ENCODE data around the gene SUPT6H. TPM values are rescaled to one million over a fixed set of nuclear protein-coding genes. Genes with fewer than 3 reads are reported as not detected.
"Not testable (repeated sequence)": the region's sequence is repeated elsewhere in the genome, so short reads cannot be mapped to it uniquely, and the experiment has no call there.

Gene SUPT6H
- total RNA-seq, 1 donor from 2014 or later: 36.5 TPM

DNA sequence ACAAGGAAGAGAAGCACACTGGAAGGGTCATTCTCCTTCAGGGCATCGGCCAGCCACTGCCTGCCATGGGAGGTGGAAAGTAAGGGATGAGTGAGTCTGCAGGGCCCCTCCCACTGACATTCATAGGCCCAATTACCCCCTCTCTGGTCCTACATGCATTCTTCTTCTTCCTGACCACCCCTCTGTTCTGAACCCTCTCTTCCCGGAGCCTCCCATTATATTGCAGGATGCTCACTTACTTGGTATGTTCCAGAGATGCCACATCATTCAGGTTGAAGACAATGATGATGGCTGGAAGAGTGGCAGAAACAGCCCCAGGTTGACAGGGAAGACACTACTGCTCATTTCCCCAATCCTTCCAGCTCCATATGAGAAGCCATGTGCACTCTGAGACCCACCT is 53.2 kb downstream of the SUPT6H start:
- H3K4me1 ChIP-seq (ENCODE audit: control insufficient read depth in 3 of 3, insufficient read depth in 3 of 3, low read length in 3 of 3): peaks cover 28 to 43% (median 40%) of the 10 kb centered on the region in 3 donors
- no peak overlapping the region for H3K4me3 ChIP-seq (ENCODE audit: low read length in 3 of 3)
- H3K27ac ChIP-seq (ENCODE audit: low read depth, low read length): no peak overlapping the region
- H3K9me3 ChIP-seq (ENCODE audit: control insufficient read depth in 3 of 3, low read length in 3 of 3): no peaks in the 10 kb centered on the region
- no peak overlapping the region for H3K9ac ChIP-seq (ENCODE audit: low read depth in 1 of 3, low read length in 3 of 3)
- H3K27me3 ChIP-seq (ENCODE audit: control insufficient read depth in 3 of 3, insufficient read depth in 3 of 3, low read length in 3 of 3): peaks cover 6 to 50% (median 37%) of the 10 kb centered on the region in 3 donors
- H3K36me3 ChIP-seq (ENCODE audit: control insufficient read depth in 3 of 3, insufficient read depth in 3 of 3, low read length in 3 of 3): peaks cover 0 to 14% (median 2%) of the 10 kb centered on the region in 3 donors

DNA sequence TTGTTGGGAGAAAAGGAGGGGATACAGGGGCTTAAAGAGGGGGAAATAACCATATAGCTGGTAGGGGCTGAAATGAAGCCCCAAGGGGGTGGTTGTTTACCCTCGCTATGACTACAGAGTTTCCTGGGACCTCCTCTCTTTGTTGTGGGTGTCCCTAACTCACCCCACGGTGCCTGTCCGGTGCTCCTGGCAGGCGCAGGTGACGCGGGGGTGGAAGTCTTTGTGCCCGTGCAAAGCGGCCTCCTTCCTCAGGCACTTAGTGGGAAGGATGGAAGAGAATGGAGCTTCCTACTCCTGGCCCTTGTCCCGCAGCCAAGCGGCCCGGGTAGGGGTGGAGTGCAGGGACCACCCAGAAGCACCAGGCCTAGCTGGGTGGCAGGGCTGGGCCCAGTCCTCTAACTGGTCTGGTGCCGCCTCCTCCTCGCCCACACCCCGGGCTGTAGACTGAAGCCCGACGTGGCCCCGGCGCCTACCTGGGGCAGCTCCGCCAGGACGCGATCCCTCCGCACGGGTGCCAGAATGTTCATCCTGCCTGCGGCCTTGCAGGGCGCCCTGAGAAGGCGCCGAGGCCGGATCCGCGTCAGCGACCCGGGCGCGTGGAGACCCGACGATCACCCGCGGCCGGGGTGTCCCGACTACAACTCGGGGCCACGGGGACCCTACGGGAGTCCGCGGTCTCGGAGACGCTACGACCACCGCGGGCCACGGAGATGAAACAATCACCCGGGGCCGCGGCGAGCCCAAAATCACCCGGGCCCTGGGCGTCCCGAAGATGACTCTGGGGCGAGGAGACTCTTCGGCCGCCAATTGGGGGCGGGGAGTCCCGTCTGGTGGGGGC is 55.0 kb downstream of the SUPT6H start:
- Histone ChIP-seq H3K9ac (ENCODE audit: low read depth in 1 of 3, low read length in 3 of 3) (peak overlapping the region; percentile 72 to 76 (median 73)), H3K27me3 (ENCODE audit: control insufficient read depth in 3 of 3, insufficient read depth in 3 of 3, low read length in 3 of 3) (peaks cover 6 to 50% (median 37%) of the 10 kb centered on the region in 3 donors), H3K9me3 (ENCODE audit: control insufficient read depth in 3 of 3, low read length in 3 of 3) (no peaks in the 10 kb centered on the region), H3K27ac (ENCODE audit: low read depth, low read length) (peak overlapping the region; percentile 82), H3K36me3 (ENCODE audit: control insufficient read depth in 3 of 3, insufficient read depth in 3 of 3, low read length in 3 of 3) (peaks cover 6 to 19% (median 8%) of the 10 kb centered on the region in 3 donors), H3K4me3 (ENCODE audit: low read length in 3 of 3) (peak overlapping the region; percentile 56 to 69 (median 64)), H3K4me1 (ENCODE audit: control insufficient read depth in 3 of 3, insufficient read depth in 3 of 3, low read length in 3 of 3) (peaks cover 35 to 50% (median 47%) of the 10 kb centered on the region in 3 donors)

DNA sequence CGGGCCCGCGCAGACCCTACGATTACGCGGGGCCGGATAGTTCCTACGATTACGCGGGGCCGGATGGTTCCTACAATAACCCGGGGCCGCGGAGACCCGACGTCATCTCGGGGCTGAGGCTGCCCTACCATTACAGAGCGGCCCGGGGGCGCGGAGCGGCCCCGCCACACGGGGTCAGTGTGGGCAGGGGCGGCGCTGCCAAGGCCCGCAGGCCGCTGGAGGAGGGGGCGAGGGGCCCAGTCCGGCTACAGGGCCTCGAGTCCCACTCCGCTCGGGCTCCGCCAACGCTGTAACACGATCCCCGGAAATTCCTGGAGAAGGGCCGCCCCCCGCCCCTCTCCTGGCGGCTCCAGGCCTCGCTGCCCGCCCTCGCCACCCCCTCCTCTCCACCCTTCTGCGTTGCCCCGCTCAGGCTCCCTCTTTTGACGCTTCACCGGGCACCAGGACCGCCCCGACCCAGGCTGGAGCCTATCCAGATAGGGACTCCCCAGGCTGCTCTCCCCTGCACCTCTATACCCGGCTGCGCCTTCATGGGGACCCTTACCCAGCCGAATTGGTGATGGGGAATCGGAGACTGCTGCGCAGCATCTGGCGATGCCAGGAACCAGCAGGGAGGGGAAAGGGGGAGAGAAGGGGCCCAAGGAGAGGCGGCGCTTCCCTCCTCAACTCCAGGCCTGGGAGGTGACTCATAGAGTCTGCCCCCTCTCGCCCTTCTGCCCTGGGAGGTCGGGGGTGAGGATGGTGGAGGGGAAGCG is 55.8 kb downstream of the SUPT6H start, which contains the start of gene RAB34:
Gene RAB34, minus strand, starts transcription at position 291 of the 755 bp plus-strand sequence. CDS start 602 bp downstream, outside the sequence.
- Histone ChIP-seq H3K27me3 (ENCODE audit: control insufficient read depth in 3 of 3, insufficient read depth in 3 of 3, low read length in 3 of 3) (peaks cover 6 to 46% (median 32%) of the 10 kb centered on the region in 3 donors), H3K27ac (ENCODE audit: low read depth, low read length) (peak within 1 kb of the TSS; percentile 82), H3K9me3 (ENCODE audit: control insufficient read depth in 3 of 3, low read length in 3 of 3) (no peaks in the 10 kb centered on the region), H3K4me1 (ENCODE audit: control insufficient read depth in 3 of 3, insufficient read depth in 3 of 3, low read length in 3 of 3) (peaks cover 40 to 48% (median 45%) of the 10 kb centered on the region in 3 donors), H3K4me3 (ENCODE audit: low read length in 3 of 3) (peak within 1 kb of the TSS; percentile 56 to 69 (median 64)), H3K36me3 (ENCODE audit: control insufficient read depth in 3 of 3, insufficient read depth in 3 of 3, low read length in 3 of 3) (peaks cover 14 to 25% (median 14%) of the 10 kb centered on the region in 3 donors), H3K9ac (ENCODE audit: low read depth in 1 of 3, low read length in 3 of 3) (peak within 1 kb of the TSS; percentile 72 to 76 (median 73))

DNA sequence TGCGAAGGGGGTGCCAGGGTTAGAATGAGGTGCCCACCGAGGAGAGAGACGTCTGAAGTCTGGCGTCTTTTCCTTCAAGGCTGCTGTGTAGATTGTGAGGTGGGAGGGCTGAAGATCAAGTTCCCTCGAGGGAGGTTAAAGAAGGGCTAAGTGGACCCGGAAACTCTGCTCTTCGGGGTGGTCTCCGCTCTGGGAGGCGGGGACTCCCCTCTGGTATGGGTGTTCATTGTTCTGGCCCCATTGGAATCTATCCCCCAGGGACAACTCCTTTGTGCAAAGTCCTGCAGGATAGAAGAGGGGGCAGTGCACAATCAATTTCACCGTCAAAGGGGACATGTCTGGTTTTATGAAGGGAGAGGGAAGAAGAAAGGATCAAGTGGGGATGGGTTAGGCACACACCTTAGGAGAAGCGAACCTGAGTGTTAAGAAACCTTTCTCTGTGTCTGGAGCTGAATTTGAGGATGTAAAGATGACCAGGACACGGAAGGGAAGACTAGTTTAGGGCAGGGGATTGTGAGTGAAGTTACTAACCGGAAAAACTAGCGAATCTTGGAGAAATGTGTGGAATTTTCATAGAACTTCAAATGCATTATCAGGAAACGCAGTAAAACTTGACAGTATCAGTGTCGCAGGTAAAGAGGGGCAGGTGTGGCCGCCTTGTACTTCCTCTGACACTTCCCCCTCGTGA is 56.5 kb downstream of the SUPT6H start:
- Histone ChIP-seq H3K4me3 (ENCODE audit: low read length in 3 of 3) (peak overlapping the region; percentile 14 to 60 (median 43)), H3K36me3 (ENCODE audit: control insufficient read depth in 3 of 3, insufficient read depth in 3 of 3, low read length in 3 of 3) (peaks cover 20 to 32% (median 21%) of the 10 kb centered on the region in 3 donors), H3K27ac (ENCODE audit: low read depth, low read length) (peak overlapping the region; percentile 82), H3K9ac (ENCODE audit: low read depth in 1 of 3, low read length in 3 of 3) (peak overlapping the region in 2 of 3 donors; percentile 73), H3K4me1 (ENCODE audit: control insufficient read depth in 3 of 3, insufficient read depth in 3 of 3, low read length in 3 of 3) (peaks cover 44 to 49% (median 45%) of the 10 kb centered on the region in 3 donors), H3K9me3 (ENCODE audit: control insufficient read depth in 3 of 3, low read length in 3 of 3) (no peaks in the 10 kb centered on the region), H3K27me3 (ENCODE audit: control insufficient read depth in 3 of 3, insufficient read depth in 3 of 3, low read length in 3 of 3) (peaks cover 6 to 43% (median 29%) of the 10 kb centered on the region in 3 donors)

DNA sequence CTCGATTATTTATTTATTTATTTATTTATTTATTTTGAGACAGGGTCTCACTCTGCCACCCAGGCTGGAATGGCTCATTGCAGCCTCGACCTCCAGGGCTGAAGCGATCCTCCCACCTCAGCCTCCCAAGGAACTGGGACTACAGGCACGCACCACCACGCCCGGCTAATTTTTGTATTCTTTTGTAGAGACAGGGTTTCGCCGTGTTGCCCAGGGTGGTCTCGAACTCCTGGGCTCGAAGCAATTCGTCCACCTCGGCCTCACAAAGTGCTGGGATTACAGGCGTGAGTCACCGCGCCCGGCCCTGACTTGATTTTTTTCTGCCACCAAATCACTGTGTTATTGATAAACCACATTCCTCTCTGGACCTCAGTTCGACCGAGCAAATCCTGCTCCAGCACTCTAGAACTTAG is 57.0 kb downstream of the SUPT6H start:
- Histone ChIP-seq H3K27me3 (ENCODE audit: control insufficient read depth in 3 of 3, insufficient read depth in 3 of 3, low read length in 3 of 3) (peaks cover 6 to 41% (median 29%) of the 10 kb centered on the region in 3 donors), H3K9me3 (ENCODE audit: control insufficient read depth in 3 of 3, low read length in 3 of 3) (no peaks in the 10 kb centered on the region), H3K9ac (ENCODE audit: low read depth in 1 of 3, low read length in 3 of 3) (peak overlapping the region; percentile 75 to 95 (median 95)), H3K4me3 (ENCODE audit: low read length in 3 of 3) (peak overlapping the region; percentile 83 to 99 (median 99)), H3K4me1 (ENCODE audit: control insufficient read depth in 3 of 3, insufficient read depth in 3 of 3, low read length in 3 of 3) (peaks cover 44 to 49% (median 45%) of the 10 kb centered on the region in 3 donors), H3K27ac (ENCODE audit: low read depth, low read length) (peak overlapping the region; percentile 75), H3K36me3 (ENCODE audit: control insufficient read depth in 3 of 3, insufficient read depth in 3 of 3, low read length in 3 of 3) (peaks cover 25 to 36% (median 25%) of the 10 kb centered on the region in 3 donors)

DNA sequence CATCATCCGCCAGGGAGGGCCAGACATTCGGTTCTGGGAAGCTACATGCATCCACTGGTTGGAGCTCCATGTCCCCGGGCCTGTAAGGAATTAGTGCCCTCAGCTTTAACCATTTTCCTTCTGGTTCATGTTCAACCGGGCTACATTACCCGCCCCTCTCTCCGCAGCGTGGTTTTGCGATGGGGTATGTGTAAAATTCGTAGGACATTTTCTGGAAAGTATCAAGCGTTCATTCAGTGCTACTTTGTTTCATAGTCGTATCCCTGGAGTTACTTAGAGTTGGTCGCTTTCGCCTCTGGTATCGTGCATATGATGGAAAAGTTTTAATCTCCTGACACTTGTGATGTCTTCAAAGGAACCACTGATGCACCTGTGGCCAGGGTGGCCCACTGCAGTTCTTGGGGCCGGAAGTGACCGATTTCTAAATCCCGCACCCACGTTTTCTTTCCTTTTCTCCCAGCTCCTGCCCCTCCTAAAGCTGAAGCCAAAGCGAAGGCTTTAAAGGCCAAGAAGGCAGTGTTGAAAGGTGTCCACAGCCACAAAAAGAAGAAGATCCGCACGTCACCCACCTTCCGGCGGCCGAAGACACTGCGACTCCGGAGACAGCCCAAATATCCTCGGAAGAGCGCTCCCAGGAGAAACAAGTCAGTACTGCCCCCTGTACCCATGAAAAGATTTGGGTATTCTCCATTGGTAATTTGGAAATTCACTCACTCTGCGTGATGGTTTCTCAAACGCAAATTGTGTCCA is 58.4 kb downstream of the SUPT6H start:
- H3K4me1 ChIP-seq (ENCODE audit: control insufficient read depth in 3 of 3, insufficient read depth in 3 of 3, low read length in 3 of 3): peaks cover 47 to 55% (median 50%) of the 10 kb centered on the region in 3 donors
- H3K9ac ChIP-seq (ENCODE audit: low read depth in 1 of 3, low read length in 3 of 3): peak overlapping the region; percentile 91 to 95 (median 95)
- H3K36me3 ChIP-seq (ENCODE audit: control insufficient read depth in 3 of 3, insufficient read depth in 3 of 3, low read length in 3 of 3): peaks cover 31% of the 10 kb centered on the region in 3 donors
- H3K27me3 ChIP-seq (ENCODE audit: control insufficient read depth in 3 of 3, insufficient read depth in 3 of 3, low read length in 3 of 3): peaks cover 6 to 30% (median 21%) of the 10 kb centered on the region in 3 donors
- peak overlapping the region; percentile 83 to 99 (median 99) for H3K4me3 ChIP-seq (ENCODE audit: low read length in 3 of 3)
- H3K27ac ChIP-seq (ENCODE audit: low read depth, low read length): peak overlapping the region; percentile 75
- H3K9me3 ChIP-seq (ENCODE audit: control insufficient read depth in 3 of 3, low read length in 3 of 3): no peaks in the 10 kb centered on the region

DNA sequence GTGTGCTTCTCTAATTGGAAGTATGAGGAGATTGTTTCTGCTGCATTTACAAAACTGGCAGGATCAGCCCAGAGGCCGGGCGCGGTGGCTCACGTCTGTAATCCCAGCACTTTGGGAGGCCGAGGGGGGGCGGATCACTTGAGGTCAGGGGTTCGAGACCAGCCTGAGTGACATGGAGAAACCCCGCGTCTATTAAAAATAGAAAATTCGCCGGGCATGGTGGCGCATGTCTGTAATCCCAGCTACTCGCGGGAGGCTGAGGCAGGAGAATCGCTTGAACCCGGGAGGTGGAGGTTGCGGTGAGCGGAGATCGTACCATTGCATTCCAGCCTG is 59.0 kb downstream of the SUPT6H start:
- Histone ChIP-seq H3K4me1 (ENCODE audit: control insufficient read depth in 3 of 3, insufficient read depth in 3 of 3, low read length in 3 of 3) (peaks cover 51 to 61% (median 55%) of the 10 kb centered on the region in 3 donors), H3K4me3 (ENCODE audit: low read length in 3 of 3) (peak overlapping the region; percentile 83 to 99 (median 99)), H3K36me3 (ENCODE audit: control insufficient read depth in 3 of 3, insufficient read depth in 3 of 3, low read length in 3 of 3) (peaks cover 28 to 31% (median 31%) of the 10 kb centered on the region in 3 donors), H3K9ac (ENCODE audit: low read depth in 1 of 3, low read length in 3 of 3) (peak overlapping the region; percentile 91 to 95 (median 95)), H3K27me3 (ENCODE audit: control insufficient read depth in 3 of 3, insufficient read depth in 3 of 3, low read length in 3 of 3) (peaks cover 6 to 25% (median 19%) of the 10 kb centered on the region in 3 donors), H3K27ac (ENCODE audit: low read depth, low read length) (peak overlapping the region; percentile 75)
- not testable (repeated sequence) for H3K9me3 ChIP-seq (ENCODE audit: control insufficient read depth in 3 of 3, low read length in 3 of 3)

DNA sequence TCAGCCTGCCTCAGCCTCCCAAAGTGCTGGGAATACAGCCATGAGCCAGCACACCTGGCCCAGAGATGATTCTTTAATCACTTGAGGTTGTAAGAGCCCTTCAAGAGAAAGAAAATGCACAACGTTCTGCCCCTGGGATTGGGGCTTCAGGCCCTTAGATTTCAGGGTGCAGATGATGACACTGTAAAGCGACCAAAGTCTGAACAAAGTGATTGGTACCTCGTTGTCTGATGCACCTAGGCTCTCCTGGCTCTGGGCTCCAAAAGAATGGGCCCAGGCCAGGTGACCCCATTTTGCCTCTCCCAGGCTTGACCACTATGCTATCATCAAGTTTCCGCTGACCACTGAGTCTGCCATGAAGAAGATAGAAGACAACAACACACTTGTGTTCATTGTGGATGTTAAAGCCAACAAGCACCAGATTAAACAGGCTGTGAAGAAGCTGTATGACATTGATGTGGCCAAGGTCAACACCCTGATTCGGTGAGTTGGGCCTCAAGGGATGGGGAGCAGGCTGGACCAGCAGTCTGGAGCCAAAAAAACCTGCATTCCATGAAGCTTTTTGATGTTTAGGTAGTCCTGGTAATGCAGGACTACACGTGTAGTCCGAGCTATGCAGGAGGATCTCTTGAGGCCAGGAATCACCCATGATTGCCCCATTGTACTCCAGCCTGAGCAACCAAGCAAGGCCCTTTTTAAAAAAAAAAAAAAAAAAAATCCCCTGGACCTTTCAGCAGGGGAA is 60.6 kb downstream of the SUPT6H start:
- Histone ChIP-seq H3K36me3 (ENCODE audit: control insufficient read depth in 3 of 3, insufficient read depth in 3 of 3, low read length in 3 of 3) (peaks cover 28 to 31% (median 31%) of the 10 kb centered on the region in 3 donors), H3K27me3 (ENCODE audit: control insufficient read depth in 3 of 3, insufficient read depth in 3 of 3, low read length in 3 of 3) (peaks cover 0 to 9% (median 6%) of the 10 kb centered on the region in 3 donors), H3K9me3 (ENCODE audit: control insufficient read depth in 3 of 3, low read length in 3 of 3) (no peaks in the 10 kb centered on the region), H3K9ac (ENCODE audit: low read depth in 1 of 3, low read length in 3 of 3) (no peak overlapping the region), H3K27ac (ENCODE audit: low read depth, low read length) (no peak overlapping the region), H3K4me3 (ENCODE audit: low read length in 3 of 3) (no peak overlapping the region), H3K4me1 (ENCODE audit: control insufficient read depth in 3 of 3, insufficient read depth in 3 of 3, low read length in 3 of 3) (peaks cover 54 to 64% (median 57%) of the 10 kb centered on the region in 3 donors)
